T-helper 17 cell (primary cell): ENCODE data around the gene GMPR. TPM values are rescaled to one million over a fixed set of nuclear protein-coding genes. Genes with fewer than 3 reads are reported as not detected.

Experiments used
- total RNA-seq, 4 donors: library from RNA in 2 of 4; stranded (reverse) in 2 of 4; gene quantifications; one replicate each; pipeline ENCODE4 v1.2.3 and lab custom pipeline; 2022 to 2026

Gene GMPR
- total RNA-seq, 2 donors from 2014 or later: 0.52 to 33.6 TPM

Other genes starting within 250 kb of the GMPR start
- 100 to 1,000 TPM; 191 to 229 TPM for gene MYLIP, start 109.5 kb upstream of the GMPR start, total RNA-seq